GM12864 (cell line): Measurements from ENCODE around the gene PPM1E.

Experiments used
- DNase-seq: peaks from one replicate; pipeline ENCODE4 v3.0.0-alpha.2; 2011; ENCODE audit warnings: low read depth
- H3K4me3 ChIP-seq: 2 replicates; pipeline ENCODE4 v1.5.1; 2011; ENCODE audit warnings: mild to moderate bottlenecking, low read depth, low read length, control low read depth
- TF ChIP-seq, protein P1 (sequence below): IDR thresholded peaks from 2 replicates; pipeline ENCODE4 v1.5.1; 2011; ENCODE audit warnings: low read depth, mild to moderate bottlenecking, moderate library complexity, low read length, control low read depth, inconsistent platforms; ENCODE audit errors: missing control alignments

PPM1E gene

DNA sequence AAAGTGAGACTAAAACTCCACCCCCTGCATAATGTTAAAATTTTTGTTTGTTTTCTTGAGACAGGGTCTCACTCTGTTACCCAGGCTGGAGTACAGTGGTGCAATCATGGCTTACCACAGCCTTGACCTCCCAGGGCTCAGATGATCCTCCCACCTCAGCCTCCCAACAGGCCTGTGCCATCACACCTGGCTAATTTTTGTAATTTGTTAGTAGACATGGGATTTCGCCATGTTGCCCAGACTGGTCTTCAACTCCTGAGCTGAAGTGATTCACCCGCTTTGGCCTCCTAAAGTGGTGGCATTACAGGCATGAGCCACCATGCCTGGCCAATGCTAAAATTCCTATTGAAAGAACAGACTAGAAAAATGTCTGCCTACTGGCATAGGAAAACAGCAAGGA lies 247.2 kb downstream of the PPM1E start:
- TF ChIP-seq, protein P1, sequence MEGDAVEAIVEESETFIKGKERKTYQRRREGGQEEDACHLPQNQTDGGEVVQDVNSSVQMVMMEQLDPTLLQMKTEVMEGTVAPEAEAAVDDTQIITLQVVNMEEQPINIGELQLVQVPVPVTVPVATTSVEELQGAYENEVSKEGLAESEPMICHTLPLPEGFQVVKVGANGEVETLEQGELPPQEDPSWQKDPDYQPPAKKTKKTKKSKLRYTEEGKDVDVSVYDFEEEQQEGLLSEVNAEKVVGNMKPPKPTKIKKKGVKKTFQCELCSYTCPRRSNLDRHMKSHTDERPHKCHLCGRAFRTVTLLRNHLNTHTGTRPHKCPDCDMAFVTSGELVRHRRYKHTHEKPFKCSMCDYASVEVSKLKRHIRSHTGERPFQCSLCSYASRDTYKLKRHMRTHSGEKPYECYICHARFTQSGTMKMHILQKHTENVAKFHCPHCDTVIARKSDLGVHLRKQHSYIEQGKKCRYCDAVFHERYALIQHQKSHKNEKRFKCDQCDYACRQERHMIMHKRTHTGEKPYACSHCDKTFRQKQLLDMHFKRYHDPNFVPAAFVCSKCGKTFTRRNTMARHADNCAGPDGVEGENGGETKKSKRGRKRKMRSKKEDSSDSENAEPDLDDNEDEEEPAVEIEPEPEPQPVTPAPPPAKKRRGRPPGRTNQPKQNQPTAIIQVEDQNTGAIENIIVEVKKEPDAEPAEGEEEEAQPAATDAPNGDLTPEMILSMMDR = no peak
- DNase-seq = no peak
- no peak overlapping the region for H3K4me3 ChIP-seq

DNA sequence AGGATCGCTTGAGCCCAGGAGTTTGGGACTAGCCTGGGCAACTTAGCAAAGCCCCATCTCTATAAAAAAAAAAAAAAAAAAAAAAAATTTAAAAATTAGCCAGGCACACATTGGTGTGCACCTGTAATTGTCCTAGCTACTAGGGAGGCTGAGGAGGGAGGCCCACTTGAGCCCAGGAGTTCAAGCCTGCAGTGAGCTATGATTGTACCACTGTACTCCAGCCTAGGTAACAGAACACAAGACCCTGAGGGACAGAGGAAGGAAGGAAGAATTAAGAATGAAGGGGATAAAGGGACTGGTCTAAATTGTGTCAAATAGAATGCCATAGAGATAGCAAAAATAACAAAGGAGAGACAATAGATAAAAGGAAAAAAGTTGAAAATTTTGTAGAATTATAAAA lies 248.2 kb downstream of the PPM1E start:
- no peak overlapping the region for H3K4me3 ChIP-seq
- no peak for DNase-seq
- TF ChIP-seq, protein P1 = no peak

DNA sequence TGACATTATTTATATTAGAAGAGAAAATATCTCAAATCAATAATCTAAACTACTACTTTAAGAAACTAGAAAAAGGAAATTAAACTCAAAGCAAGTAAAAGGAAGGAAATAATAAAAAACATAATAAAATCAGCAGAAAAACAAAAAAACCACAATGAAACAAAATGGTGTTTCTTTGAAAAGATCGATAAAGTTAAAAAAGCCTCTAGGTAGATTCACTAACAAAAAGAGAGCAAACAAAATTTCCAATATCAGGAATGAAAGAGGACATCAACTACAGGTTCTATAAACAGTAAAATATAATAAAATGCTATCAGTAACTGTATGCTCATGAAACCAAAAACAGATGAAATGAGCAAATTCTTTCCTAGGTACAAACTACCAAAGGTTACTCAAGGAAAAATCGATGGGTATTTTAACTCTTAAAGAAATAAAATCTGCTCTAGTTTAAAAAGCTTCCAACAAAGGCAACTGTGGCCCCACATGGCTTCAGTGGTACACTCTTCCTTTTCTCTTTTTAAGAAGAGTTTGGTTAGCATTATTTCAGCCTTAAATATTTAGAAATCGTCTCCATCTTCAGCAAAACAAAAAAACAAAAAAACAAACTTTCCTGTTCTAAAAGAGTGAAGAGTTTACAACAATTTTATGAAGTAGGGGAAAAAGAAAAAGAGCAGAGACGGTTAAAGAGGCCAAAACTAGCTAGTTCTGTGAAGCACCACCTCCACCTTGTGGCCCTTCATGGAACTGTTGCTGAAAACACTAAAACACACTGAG lies 248.9 kb downstream of the PPM1E start:
- no peak overlapping the region for H3K4me3 ChIP-seq
- DNase-seq = peak; percentile 39
- TF ChIP-seq, protein P1 = peak; percentile 96

DNA sequence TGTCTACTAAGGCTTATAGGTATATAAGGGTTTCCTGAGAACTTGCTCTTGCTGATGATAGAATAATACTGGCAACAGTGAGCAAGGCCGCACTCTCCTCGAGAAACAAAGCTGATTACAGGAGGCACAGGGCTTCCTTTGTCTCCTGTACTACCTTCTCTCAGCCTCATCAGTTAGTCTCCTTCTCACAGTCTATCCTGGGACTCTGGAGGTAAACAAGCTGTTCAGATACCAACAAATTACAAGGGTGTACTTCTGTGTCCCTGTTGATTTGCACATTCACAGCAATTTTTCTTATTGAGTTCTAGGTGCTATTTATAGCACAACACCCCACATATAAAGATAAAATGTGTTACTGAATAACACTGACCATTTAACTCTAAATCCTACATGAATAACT lies 252.3 kb downstream of the PPM1E start:
- no peak overlapping the region for H3K4me3 ChIP-seq
- DNase-seq = no peak
- TF ChIP-seq, protein P1 = no peak

DNA sequence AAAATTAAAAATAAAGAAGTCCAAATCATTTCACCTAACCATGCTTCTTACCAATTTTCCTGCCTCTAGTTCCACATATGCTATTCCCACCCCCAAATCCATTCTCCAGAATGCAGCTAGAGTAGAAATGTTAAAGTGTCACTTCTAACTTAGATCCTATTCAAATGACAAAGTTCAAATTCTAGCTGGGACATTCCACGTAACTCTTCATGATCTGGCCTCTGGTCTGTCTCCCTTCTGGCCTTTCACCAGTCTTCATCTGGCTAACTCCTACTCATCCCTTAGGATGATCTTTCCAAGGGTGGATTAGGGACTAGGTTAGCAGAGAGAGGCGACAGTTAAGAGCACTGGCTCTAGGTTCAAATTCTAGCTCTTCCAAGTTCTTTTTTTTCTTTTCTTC lies 253.1 kb downstream of the PPM1E start:
- no peak for DNase-seq
- TF ChIP-seq, protein P1 = no peak
- H3K4me3 ChIP-seq = no peak overlapping the region

DNA sequence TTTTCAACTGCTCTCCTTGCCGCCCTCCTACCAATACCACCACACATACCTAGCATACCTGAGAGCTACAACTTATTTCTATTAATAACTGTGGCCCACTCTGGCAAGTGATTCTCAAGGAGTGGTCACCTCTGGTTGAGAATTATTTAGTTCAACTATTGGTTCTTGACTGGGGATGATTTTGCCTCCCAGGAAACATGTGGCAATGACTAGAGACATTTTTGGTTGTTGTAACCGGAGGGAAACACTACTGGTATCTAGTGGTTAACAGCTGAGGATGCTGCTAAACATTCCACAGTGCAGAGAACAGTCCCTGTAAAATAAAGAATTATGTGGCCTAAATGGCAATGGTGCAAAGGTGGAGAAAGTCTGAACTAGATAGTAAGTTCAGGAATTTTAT lies 254.4 kb downstream of the PPM1E start:
- TF ChIP-seq, protein P1 = no peak

DNA sequence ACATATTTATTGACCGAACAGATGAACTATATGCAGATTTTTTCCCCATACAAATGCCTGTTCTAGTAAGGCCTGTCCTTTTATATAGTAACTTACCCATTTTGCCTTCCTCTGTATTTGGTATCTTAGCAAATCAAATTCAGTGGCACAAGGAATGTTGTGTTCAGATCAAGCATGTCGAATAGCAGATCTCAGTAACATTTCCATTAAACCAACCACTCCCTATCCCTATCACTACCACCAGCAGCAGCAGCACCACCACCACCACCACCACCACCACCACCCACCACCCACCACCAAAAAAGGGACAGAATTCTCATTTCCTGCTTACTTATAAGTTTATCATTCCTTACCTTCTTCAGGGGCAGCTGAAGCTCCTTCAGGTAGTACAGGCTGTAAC lies 256.3 kb downstream of the PPM1E start:
- DNase-seq = no peak
- H3K4me3 ChIP-seq = no peak overlapping the region

More for the DNA sequence above, 254.4 kb downstream of the PPM1E start:
- DNase-seq = no peak
- H3K4me3 ChIP-seq = no peak overlapping the region

More for the DNA sequence above, 256.3 kb downstream of the PPM1E start:
- TF ChIP-seq, protein P1 = no peak
